HG03565 (cell line): ENCODE data around the gene FBLL1.
"Not testable (repeated sequence)": the region's sequence is repeated elsewhere in the genome, so short reads cannot be mapped to it uniquely, and the experiment has no call there.

ENCODE experiments used
- ATAC-seq: cut with Tn5 transposase; IDR thresholded peaks from one replicate; pipeline ENCODE4 v1.9.1; 2021; ENCODE audit warnings: mild to moderate bottlenecking, moderate library complexity; ENCODE audit not compliant: unreplicated experiment

Gene FBLL1

DNA sequence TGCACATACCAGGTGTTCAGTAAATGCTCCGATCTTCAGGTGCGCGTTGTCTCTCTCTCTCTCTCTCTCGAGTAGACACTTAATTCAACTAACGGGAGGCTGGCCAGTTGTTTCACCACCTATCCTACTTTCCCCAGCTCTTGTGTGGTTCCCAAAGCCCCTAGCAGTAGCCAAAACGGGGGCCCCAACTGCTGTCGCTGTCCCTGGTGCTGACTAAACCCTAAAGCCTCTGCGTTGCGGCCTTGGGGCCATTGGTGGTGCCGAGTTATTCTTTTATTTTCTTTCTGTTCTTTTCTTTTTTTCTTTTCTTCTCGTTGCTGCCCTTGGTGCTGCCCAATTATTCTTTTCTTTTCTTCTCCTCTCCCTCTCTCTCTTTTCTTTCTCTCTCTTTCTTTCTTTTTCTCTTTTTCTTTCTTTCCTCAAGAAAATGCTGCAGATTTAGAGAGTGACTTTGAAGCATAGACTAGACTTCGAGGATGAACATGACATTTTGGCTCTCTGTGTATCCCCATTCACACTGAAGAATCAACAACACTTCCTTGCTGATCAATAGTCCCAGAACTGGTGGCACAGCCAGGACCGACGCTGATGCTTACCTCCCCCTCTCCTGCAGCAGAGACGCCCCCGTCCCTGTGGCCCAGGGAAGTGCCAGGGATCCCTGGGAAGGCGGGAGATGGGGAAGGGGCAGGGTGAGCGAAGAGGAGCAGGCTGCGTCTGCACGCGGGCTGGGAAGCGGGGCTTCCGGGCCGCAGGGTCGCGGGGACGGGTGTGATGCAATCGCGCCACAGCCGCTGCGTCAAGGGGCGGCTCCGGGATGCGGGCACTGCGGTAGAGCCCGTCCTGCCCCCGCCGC is at the start of gene FBLL1:
Gene FBLL1 (plus strand): TSS at position 785 of the 853 bp plus-strand sequence. CDS start 200 bp downstream, outside the sequence.
- no peak for ATAC-seq

DNA sequence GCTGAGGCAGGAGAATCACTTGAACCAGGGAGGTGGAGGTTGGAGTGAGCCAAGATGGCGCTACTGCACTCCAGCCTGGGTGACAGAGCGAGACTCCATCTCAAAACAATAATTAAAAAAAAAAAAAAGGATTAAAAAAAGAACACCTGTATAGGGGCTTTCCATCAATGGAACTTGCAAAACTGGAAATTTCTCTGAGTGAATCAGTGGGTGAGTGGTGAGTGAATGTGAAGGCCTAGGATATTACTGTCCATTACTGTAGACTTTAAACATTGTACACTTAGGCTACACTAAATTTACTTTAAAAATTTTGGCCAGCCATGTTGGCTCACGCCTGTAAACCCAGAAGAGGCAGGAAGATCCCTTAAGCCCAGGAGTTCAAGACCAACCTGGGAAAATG is 48.5 kb upstream of the FBLL1 start:
- no peak for ATAC-seq

DNA sequence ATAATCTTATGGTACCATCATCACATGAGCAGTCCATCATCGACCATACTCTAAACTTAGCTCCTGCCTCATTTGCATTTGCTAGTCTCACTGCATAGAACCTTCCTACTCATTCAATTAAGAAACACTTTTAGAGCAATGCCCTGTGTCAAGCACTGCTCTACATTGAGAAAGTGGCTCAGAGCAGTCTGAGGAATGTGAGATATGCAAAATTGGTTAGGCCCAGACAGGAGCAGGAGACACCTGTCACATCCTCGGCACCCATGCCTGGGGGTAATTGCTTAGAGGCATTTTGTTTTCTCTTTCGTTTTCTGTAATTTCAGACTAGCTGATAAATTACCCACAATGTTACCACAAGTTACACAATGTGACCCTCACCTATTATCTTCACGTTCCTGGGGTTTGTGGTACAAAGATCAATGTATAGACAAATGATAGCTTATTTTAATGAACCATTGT is 47.7 kb upstream of the FBLL1 start:
- peak; percentile 91 for ATAC-seq

DNA sequence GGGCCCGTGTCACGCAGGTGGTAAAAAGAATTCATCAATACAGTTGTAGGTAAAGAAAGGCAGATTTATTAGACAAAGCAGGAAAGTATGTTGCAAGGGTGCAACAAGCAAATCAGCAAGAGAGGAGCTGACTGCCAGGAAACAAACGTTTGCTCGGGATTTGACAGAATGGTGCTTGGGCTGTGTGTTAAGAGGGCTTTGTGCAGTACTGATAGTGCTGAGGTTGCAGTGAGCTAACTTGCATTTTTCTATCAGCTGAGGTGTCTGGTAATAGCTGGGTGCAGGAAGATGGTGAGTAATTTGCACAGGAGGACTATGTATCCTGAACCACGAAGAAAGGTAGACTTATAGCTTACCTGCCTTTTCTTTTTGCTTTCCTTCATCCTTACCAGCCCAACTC is 46.7 kb upstream of the FBLL1 start:
- ATAC-seq: no peak

DNA sequence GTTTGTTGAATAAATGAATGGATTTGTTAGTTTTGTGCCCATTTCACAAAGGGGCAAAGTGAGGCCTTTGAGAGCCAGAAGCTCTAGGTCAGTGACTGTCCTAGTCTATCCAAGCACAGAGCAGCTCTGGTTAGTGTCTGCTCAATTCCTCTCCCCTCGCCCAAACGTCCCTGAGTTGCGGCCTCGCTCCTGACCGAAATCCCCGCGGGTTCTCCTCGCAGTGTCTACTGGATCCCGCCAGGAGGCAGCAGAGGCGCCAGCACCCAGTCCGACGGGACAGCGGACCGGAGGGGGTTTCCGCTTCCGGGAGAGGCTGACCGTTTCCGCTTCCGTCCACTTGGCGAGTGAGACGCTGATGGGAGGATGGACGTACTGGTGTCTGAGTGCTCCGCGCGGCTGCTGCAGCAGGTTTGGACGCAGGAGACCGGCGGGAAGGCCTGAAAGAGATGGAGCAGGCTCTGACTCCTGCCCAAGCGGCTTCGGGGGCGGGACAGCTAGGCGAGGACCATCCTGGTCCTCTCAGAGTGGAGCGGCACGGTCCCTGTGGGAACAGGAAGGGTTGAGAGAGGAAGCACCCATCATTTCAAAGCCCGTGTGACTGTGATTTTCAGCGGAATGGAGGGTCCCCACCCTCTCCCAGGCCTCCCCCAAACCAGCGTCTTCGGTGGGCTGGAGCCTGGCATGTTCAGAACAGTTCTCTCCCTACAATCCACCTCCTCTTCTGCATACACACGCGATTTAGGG is 42.8 kb upstream of the FBLL1 start, which contains the start of gene RARS1:
Gene RARS1 (plus strand): TSS at position 336 of the 744 bp plus-strand sequence. CDS start 28 bp downstream, at position 364.
- ATAC-seq: peak; percentile 68

DNA sequence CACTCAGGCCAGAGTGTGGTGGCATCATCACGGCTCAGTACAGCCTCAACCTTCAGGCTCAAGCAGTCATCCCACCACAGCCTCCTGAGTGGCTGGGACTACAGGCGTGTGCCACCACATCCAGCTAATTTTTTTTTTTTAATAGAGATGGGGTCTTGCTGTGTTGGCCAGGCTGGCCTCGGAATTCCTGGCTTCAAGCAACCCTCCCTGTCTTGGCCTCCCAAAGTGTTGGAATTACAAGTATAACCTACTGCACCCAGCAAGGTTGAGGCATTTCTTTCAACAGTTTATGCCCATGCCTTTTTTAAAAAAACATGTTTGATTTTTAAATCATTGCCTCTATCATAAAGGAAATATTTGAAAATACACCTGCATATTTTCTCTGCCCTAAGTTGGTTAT is 40.0 kb upstream of the FBLL1 start:
- ATAC-seq: no peak

DNA sequence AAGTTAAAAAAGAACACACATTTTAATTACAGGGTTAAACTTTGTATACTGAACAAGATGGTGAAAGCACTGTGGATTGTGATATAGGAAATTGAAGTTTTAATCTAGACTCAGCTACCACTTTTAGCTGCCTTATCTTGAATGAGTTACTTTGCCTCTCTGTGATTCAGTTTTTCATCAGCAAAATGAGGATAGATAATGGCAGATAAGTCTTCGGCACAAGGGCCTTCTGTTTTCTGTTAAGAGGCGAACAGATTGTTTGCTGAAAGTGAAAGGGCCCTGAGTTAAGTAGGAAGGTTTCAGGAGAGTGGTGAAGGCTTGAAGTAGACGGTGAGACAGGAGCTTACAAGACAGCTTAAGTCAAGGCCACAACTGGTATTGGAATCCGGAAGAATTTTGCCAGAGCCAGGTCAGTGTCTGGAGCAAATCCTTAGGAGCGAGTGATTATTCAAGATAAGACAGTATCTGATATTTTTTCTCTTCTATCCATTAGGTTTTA is 35.0 kb upstream of the FBLL1 start:
- no peak for ATAC-seq

DNA sequence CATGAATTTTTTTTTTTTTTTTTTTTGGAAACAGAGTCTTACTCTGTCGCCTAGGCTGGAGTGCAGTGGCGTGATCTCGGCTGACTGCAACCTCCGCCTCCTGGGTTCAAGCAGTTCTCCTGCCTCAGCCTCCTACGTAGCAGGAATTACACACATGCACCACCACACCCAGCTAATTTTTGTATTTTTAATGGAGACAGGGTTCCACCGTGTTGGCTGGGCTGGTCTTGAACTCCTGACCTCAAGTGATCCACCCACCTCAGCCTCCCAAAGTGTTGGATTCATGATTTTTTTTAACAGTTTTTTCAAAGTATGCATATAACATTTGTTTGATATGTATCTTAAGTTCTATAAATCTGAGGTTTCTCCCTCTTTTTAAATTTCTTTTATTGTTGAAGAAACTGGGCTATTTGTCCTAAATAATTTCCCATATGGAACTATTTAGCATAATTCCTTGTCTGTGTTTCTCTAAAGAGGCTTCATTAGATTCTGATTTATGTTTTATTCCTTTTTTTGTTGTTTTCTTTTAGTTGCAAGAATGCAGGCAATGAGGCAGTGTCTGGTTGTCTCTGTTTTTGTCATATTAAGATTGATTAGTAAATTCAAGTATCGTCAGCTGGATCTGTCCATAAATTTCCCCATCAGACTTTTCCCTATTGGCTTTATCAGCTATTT is 26.4 kb upstream of the FBLL1 start:
- ATAC-seq: no peak

DNA sequence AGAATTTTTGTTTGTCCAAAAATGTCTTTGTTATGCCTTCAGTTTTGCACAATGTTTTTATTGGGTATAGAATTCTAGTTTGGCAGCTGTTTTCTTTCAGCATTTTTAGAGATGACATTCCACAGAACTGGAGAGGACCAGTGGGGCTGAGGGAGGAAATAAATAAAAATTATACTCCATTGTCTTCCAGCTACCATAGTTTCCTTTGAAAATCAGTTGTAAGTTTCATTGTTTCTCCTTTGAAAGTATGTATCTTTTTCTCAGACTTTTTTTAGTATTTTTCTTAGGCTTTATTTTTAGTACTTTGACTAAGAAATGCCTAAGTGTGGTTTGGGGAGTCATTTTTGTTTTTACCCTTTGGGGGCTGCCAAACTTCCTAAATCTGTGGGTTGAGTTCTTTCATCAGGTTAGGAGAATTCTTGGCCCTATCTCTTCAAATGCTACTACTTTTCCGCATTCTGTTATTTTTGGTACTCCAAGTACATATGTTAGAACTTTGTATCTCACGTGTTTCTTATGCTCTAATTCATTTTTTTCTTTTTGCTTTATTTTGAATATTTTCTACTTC is 15.2 kb upstream of the FBLL1 start:
- no peak for ATAC-seq

DNA sequence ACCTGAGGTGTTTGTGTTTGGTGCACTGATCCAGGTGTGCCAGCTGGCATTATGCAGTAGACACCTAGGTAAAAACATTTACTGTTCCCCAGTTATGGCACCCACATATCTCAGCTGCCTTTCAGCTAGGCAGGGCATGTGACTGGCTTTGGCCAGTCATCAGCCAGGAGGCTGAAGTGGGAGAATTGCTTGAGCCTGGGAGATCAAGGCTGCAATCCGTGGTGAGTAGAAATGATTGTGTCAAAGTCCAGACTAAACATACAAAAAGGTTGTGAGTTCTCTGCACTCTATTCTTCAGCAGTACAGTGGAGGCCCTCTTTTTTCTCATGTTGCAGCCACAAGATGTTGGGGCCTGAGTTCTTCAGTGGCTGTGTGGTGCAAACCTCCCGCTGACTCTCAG is 3.2 kb upstream of the FBLL1 start:
- no peak for ATAC-seq

DNA sequence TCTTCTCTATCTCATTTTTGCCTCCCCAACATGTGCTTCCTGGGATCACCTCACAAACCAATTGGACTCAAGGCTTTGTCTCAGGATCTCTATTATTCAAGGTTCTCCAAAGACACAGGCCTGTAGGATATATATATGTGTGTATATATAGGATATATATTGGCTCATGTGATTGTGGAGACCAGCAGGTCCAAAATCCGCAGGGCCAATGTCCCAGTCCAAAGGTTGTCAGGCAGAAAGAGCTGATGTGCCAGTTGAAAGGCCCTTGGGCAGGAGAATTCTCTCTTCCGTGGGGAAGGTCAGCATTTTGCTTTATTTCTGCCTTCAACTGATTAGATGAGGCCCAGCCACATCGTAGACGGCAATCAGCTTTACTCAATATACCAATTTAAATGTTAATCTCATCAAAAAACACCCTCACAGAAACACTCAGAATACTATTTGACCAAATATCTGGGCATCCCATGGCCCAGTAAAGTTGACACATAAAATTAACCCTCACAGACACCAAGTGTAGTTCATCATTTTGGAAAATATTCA is 1.3 kb upstream of the FBLL1 start:
- no peak for ATAC-seq

DNA sequence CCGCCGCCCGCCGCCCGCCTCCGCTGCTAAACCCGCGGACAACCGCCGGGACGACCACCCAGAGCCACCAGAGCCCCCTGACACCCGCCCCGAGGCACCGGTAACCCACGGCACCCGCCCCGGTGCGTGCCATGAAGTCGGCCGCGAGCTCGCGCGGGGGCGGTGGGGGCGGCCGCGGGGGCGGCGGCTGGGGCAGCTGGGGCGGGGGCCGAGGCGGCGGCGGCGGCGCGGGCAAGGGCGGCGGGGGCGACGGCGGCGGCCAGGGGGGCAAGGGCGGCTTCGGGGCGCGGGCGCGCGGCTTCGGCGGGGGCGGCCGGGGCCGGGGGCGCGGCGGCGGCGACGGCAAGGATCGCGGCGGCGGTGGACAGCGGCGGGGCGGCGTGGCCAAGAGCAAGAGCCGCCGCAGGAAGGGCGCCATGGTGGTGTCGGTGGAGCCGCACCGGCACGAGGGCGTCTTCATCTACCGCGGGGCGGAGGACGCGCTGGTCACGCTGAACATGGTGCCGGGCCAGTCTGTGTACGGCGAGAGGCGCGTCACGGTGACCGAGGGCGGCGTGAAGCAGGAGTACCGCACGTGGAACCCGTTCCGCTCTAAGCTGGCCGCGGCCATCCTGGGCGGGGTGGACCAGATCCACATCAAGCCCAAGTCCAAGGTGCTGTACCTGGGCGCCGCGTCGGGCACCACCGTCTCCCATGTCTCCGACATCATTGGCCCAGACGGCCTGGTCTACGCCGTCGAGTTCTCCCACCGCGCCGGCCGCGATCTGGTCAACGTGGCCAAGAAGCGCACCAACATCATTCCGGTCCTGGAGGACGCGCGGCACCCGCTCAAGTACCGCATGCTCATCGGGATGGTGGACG is 499 bp downstream of the FBLL1 start:
- no peak for ATAC-seq

DNA sequence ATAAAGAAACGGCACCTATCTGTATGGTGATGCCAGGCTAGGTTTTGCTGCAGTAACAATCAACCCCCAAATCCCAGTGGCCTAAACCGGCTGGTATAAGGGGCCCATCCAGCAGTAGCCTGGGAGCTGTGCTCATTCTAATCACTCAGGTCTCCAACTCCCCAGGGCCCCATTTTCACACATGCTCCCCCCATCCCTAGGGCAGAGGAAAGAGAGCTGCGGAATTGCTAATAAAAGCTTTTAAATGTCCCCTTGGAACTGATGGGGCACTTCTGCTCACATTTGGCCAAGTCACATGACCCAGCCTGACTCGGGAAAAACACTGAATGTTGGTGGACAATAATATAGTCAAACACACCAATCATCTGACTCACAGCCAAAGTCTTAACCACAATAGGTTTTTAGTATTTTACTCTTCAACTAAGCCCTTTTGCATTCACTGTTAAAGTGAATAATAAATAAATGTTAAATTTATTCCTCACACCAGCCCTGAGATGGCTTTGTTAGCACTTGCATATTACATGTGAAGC is 1.6 kb downstream of the FBLL1 start:
- no peak for ATAC-seq

DNA sequence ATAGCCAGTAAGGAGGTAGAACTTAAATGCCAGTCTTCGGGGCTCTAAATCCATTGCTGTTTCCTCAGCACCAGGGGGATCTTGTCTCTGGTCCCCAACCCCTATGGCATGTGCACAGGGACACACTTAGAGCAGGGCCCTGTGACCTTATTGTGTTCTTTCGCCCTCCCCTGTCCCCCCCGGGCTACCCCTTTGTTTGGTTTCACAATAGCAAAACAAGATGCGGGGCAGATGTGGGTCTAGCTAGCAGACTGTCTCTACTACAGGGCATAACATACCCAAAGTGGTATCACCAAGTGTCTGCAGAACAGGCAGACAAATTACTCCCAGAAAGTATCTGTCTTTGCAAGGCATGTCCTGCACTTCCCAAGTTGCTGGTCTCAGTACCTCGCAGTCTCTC is 2.1 kb downstream of the FBLL1 start:
- no peak for ATAC-seq

DNA sequence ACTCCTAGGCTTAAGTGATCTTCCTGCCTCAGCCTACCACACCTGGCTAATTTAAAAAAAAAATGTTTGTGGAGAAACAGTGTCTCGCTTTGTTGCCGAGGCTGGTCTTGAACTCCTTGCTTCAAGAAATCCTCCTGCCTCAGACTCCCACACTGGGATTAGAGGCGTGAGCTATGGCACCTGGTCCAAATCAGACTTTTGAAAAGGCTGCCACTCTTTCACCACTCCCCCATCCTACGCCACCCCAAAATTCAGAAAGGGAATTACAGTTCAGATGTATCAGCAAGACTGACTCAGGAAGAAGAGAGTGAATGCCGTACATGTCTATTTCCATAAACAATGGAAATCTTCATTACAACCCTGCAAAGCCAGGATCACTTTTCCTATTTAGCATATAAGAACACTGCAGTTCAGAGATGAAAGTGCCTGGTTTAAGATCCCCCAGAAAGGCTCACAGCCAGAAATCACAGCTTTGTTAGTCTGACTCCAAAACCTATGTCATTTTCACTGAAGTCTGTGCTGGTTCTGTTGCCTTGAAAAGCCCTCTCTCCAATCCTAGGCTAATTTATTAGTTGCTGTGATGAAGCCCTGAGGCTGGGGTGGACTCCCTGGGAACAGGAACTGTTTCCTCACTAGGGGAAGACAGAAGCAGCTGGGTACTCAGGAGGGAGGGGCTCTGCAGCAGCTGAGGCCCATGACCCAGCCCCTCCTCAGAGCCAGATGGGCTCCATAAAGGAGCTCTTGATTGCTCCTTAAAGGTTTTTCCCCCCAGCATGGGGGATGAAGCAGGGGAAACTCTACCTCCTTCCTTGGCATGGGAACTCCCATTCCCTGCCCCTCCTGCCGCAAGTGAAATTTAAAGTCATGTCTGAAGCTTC is 3.1 kb downstream of the FBLL1 start:
- no peak for ATAC-seq

DNA sequence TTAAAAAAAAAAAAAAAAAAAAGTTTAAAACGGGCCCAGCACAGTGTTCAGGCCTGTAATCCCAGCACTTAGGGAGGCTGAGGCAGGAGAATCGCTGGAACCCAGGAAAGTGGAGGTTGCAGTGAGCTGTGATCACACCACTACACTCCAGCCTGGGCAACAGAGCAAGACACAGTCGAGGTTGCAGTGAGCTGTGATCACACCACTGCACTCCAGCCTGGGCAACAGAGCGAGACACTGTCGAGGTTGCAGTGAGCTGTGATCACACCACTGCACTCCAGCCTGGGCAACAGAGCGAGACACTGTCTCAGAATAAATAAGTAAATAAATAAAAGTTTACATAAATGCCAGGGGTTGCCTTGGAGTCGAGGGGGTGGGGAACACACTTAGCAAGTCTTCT is 5.2 kb downstream of the FBLL1 start:
- ATAC-seq: not testable (repeated sequence)

DNA sequence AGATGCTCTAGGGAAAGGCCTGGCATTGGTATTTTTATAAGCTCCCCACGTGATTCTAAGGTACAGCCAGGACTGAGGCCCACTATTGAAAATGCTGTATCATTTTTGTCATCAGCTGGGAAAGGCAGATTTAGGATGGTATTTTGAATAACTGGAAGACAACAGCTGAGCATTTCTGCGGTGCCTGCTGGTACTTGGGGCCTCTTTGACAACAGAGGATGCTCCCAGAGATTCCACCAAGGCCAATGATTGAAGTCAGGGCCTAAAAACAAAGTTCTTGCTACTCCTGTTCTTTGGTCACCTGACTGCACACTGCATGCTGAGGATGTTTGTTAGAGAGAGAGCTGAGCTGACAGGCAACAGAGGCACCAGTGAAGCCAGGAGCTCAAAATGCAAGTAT is 8.1 kb downstream of the FBLL1 start:
- ATAC-seq: no peak

DNA sequence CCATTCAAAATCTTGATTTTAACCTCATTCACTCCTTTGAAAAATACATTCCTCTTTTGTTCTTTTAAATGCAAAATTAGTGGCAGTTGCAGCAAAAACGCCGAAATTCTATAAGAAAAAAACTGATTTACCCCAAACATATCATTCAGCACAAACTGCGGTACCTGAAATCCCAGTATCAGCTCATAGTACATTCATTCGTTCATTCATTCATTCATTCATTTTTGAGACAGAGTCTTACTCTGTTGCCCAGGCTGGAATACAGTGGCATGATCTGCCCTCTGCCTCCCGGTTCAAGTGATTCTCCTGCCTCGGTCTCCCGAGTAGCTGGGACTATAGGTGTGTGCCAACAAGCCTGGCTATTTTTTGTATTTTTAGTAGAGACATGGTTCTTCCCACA is 20.4 kb downstream of the FBLL1 start:
- ATAC-seq: no peak
